ENCODE data around the gene KCP. TPM values are rescaled to one million over a fixed set of nuclear protein-coding genes. Genes with fewer than 3 reads are reported as not detected.
A peak's percentile ranks its signal among the peaks of the same experiment; 100 is the strongest.

Gene KCP
- total RNA-seq, 1 donor from 2014 or later, result 0.70 TPM

GRCh38 chr7:128938544-128939074, 28.1 kb upstream of the KCP start:
- no peak for DNase-seq (ENCODE audit: extremely low spot score, unreplicated experiment)
- Mint-ChIP-seq H3K27me3 (ENCODE audit: unreplicated experiment) (peaks cover 38% of the 10 kb centered on the region), H3K36me3 (ENCODE audit: unreplicated experiment) (no peaks in the 10 kb centered on the region), H3K4me1 (ENCODE audit: unreplicated experiment) (peaks cover 10% of the 10 kb centered on the region), H3K4me3 (ENCODE audit: unreplicated experiment) (peak overlapping the region; percentile 66), H3K27ac (ENCODE audit: unreplicated experiment) (no peak overlapping the region), H3K9me3 (ENCODE audit: unreplicated experiment) (no peaks in the 10 kb centered on the region)
- TF ChIP-seq CTCF (IDR thresholded peaks at IDR 0.05), result no peak

DNA sequence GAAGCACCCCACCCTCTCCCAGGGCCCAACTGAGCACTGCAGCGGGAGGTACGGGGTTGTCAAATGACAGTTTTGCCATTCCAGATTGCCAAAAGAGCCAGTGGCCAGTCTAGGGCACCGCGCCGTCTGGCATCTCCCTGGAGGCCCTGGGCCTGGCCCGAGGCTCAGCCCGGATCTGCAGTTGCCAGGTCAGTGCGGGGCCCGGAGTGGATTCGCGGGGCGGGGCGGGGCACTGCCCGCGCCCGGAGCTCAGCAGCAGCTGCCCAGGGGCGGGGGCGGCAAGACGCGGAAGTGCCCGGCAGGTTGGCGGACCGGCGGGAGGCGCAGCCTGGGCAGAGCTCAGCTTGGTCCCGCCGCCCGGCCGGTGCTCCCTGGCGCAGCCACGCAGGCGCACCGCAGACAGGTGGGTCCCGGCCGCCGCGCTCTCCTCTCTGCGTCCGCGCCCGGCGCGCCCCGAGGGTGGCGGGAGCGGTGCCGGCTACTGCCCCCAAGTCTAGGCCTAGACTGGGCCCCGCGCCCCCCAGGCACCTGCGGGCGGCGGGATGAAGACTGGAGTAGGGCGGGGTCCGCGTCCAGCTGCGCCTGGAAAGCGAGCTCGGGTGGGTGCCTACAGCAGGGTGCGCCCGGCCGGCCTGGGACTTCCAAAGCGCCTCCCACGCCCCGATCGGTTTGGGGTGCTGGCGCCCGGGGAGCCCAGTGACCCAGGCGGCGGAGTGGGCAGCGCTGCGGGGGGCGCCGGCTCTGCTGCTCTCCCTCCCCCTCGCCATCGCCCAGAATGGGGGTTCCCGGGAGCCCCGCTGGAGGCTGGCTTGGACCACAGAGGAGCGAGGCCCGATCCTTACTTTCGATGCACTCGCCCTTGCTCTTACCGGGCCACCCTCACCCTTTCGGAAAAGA, 27.4 kb upstream of the KCP start, which contains the start of gene IRF5:
IRF5 (plus strand) TSS at position 281 of the 897 bp plus-strand sequence. CDS start 4,155 bp downstream, outside the sequence.
- no peak for DNase-seq (ENCODE audit: extremely low spot score, unreplicated experiment)

DNA sequence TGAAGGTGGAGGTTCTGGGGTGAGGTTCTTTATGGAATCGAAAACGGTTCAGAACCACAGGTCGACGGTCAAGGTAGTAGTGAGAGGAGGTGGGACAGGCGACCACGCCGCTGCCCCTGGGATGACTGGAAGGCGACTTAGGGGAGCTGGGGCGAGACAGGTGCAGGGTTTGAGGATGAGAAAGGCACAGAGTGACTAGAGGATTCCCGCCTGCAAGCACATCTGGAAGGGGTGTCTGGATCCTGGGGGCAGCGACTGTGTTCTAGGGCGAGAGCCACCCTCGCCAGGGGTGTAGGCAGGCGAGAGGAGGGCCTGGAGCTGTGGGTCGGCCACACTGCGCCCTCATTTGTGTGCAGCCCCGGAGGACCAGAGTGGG, 26.8 kb upstream of the KCP start:
- H3K27me3 Mint-ChIP-seq (ENCODE audit: unreplicated experiment), result peaks cover 43% of the 10 kb centered on the region
- H3K36me3 Mint-ChIP-seq (ENCODE audit: unreplicated experiment), result no peaks in the 10 kb centered on the region
- H3K27ac Mint-ChIP-seq (ENCODE audit: unreplicated experiment), result no peak overlapping the region
- TF ChIP-seq CTCF (IDR thresholded peaks at IDR 0.05), result no peak
- peaks cover 10% of the 10 kb centered on the region for H3K4me1 Mint-ChIP-seq (ENCODE audit: unreplicated experiment)
- no peak for DNase-seq (ENCODE audit: extremely low spot score, unreplicated experiment)
- H3K9me3 Mint-ChIP-seq (ENCODE audit: unreplicated experiment), result no peaks in the 10 kb centered on the region
- H3K4me3 Mint-ChIP-seq (ENCODE audit: unreplicated experiment), result peak overlapping the region; percentile 50

More for the DNA sequence above, 27.4 kb upstream of the KCP start, which contains the start of gene IRF5:
- H3K9me3 Mint-ChIP-seq (ENCODE audit: unreplicated experiment), result no peaks in the 10 kb centered on the region
- H3K4me1 Mint-ChIP-seq (ENCODE audit: unreplicated experiment), result peaks cover 10% of the 10 kb centered on the region
- H3K36me3 Mint-ChIP-seq (ENCODE audit: unreplicated experiment), result no peaks in the 10 kb centered on the region
- no peak for TF ChIP-seq CTCF (IDR thresholded peaks at IDR 0.05)
- H3K27ac Mint-ChIP-seq (ENCODE audit: unreplicated experiment), result no peak within 1 kb of the TSS
- peaks cover 43% of the 10 kb centered on the region for H3K27me3 Mint-ChIP-seq (ENCODE audit: unreplicated experiment)
- H3K4me3 Mint-ChIP-seq (ENCODE audit: unreplicated experiment), result peak within 1 kb of the TSS; percentile 66

DNA sequence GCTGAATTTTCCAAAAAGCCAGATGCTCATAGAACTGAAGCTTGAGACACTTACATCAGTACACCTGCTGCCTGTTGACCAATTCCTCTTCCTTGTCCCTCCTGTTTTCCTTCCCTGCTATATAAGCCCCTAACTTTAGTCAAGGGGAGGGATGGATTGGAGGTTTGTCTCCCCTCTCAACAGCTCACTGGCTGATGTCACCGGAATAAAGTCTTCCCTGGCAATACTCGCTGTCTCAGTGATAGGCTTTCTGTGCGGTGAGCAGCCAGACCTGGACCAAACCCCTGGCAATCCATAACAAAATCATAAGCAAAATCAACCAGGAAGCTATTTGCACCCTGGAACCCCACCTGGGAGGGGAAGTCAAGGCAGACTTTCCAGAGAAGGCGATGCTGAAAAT, 26.3 kb upstream of the KCP start:
- peaks cover 42% of the 10 kb centered on the region for H3K27me3 Mint-ChIP-seq (ENCODE audit: unreplicated experiment)
- peak overlapping the region; percentile 50 for H3K4me3 Mint-ChIP-seq (ENCODE audit: unreplicated experiment)
- no peak for TF ChIP-seq CTCF (IDR thresholded peaks at IDR 0.05)
- no peaks in the 10 kb centered on the region for H3K9me3 Mint-ChIP-seq (ENCODE audit: unreplicated experiment)
- H3K4me1 Mint-ChIP-seq (ENCODE audit: unreplicated experiment), result peaks cover 10% of the 10 kb centered on the region
- no peak overlapping the region for H3K27ac Mint-ChIP-seq (ENCODE audit: unreplicated experiment)
- no peaks in the 10 kb centered on the region for H3K36me3 Mint-ChIP-seq (ENCODE audit: unreplicated experiment)
- no peak for DNase-seq (ENCODE audit: extremely low spot score, unreplicated experiment)

- H3K27ac Mint-ChIP-seq (ENCODE audit: unreplicated experiment), result no peak overlapping the region
- H3K36me3 Mint-ChIP-seq (ENCODE audit: unreplicated experiment), result no peaks in the 10 kb centered on the region
- H3K27me3 Mint-ChIP-seq (ENCODE audit: unreplicated experiment), result peaks cover 30% of the 10 kb centered on the region
- H3K4me3 Mint-ChIP-seq (ENCODE audit: unreplicated experiment), result no peak overlapping the region
- DNase-seq (ENCODE audit: extremely low spot score, unreplicated experiment), result no peak
- H3K9me3 Mint-ChIP-seq (ENCODE audit: unreplicated experiment), result no peaks in the 10 kb centered on the region
- no peak for TF ChIP-seq CTCF (IDR thresholded peaks at IDR 0.05)
- peaks cover 10% of the 10 kb centered on the region for H3K4me1 Mint-ChIP-seq (ENCODE audit: unreplicated experiment)
Observed at GRCh38 chr7:128935342-128935730, 24.8 kb upstream of the KCP start.

Data from osteocyte (in vitro differentiated cells).